HCT116 (cell line): Measurements from ENCODE around the gene TBC1D21. TPM values are rescaled to one million over a fixed set of nuclear protein-coding genes. Genes with fewer than 3 reads are reported as not detected.

Source experiments
- ATAC-seq: fragments of 200-7000 bp; cut with Tn5 transposase; 2 replicates; pipeline ENCODE4 v1.9.1; 2020; ENCODE audit warnings: mild to moderate bottlenecking, moderate library complexity
- BruUV-seq: library from RNA; stranded (reverse); fragments of 400-500 nt; replicated peaks from 2 replicates; lab custom pipeline; 2021; lab: Mats Ljungman, UMichigan
- CTCF ChIA-PET: fragments of 300-600 bp; sonication (Branson Sonifier 250); formaldehyde crosslinking; loops from one replicate; lab custom pipeline; 2021; ENCODE audit warnings: antibody characterized with exemption; lab: Charles Lee
- POLR2A ChIA-PET: fragments of 300-600, 350-600 bp; sonication (Branson Sonifier 250); formaldehyde crosslinking; loops from one replicate; lab custom pipeline; 2021; ENCODE audit warnings: antibody characterized with exemption; lab: Charles Lee
- RAD21 ChIA-PET, 2 experiments: fragments of 300-600 bp; sonication (Branson Sonifier 250); formaldehyde crosslinking; loops; one replicate each; lab custom pipeline; 2023; ENCODE audit warnings: low total read pairs in 2 of 2; ENCODE audit not compliant: uncharacterized antibody in 2 of 2, unreplicated experiment in 2 of 2, low non-redundant PET in 1 of 2; lab: Charles Lee
- DNase-seq: peaks from one replicate; pipeline ENCODE4 v3.0.0-alpha.2; 2010; ENCODE audit warnings: low read depth, low spot score
- H2AFZ ChIP-seq: fragments of 200-600 bp; shearing (Covaris generic), sonication (generic); 2 replicates; pipeline ENCODE4 v1.6.1; 2017; ENCODE audit warnings: low read depth, mixed run types, mixed read lengths, antibody characterized with exemption, low read length; ENCODE audit not compliant: poor library complexity, severe bottlenecking
- H3K27ac ChIP-seq: 2 replicates; pipeline ENCODE4 v1.5.1; 2012; ENCODE audit warnings: low read depth, low read length
- H3K27me3 ChIP-seq: fragments of 200-600 bp; sonication (generic); 2 replicates; pipeline ENCODE4 v1.6.1; 2016; ENCODE audit warnings: mixed run types, low read length, mixed read lengths; ENCODE audit not compliant: insufficient read depth
- H3K36me3 ChIP-seq, 2 experiments: fragments of 200-500 bp in 1 of 2; fragments of 200-600 bp in 1 of 2; sonication (Bioruptor generic) in 1 of 2; sonication (generic) in 1 of 2; 2 replicates each; pipeline versions ENCODE4 v1.5.1 to v1.6.1; 2014 to 2016; ENCODE audit warnings: low read length in 2 of 2, inconsistent platforms in 1 of 2, mixed read lengths in 1 of 2, mixed run types in 1 of 2; ENCODE audit not compliant: insufficient read depth in 2 of 2, control insufficient read depth in 1 of 2
- H3K4me1 ChIP-seq, 2 experiments: fragments of 200-600 bp in 1 of 2; sonication (generic) in 1 of 2; 2 replicates each; pipeline versions ENCODE4 v1.5.1 to v1.6.1; 2012 to 2017; ENCODE audit warnings: low read length in 2 of 2, inconsistent platforms in 1 of 2, mild to moderate bottlenecking in 1 of 2, mixed read lengths in 1 of 2, mixed run types in 1 of 2, moderate library complexity in 1 of 2; ENCODE audit not compliant: insufficient read depth in 2 of 2, control insufficient read depth in 1 of 2
- H3K4me2 ChIP-seq: fragments of 200-600 bp; sonication (generic); 2 replicates; pipeline ENCODE4 v1.6.1; 2017; ENCODE audit warnings: mixed run types, low read length, mixed read lengths
- H3K4me3 ChIP-seq, 2 experiments: fragments of 200-600 bp in 1 of 2; sonication (generic) in 1 of 2; replicated peaks in 1 of 2; 2 replicates each; pipeline ENCODE4 v1.5.1; 2011 to 2016; ENCODE audit warnings: low read length in 2 of 2, control low read depth in 1 of 2, low read depth in 1 of 2, mild to moderate bottlenecking in 1 of 2, mixed read lengths in 1 of 2, mixed run types in 1 of 2
- H3K79me2 ChIP-seq: fragments of 200-600 bp; sonication (generic); 2 replicates; pipeline ENCODE4 v1.6.1; 2017; ENCODE audit warnings: mild to moderate bottlenecking, mixed run types, low read length, moderate library complexity, mixed read lengths; ENCODE audit not compliant: insufficient read depth
- H3K9ac ChIP-seq: fragments of 200-600 bp; sonication (generic); 2 replicates; pipeline ENCODE4 v1.6.1; 2016; ENCODE audit warnings: low read length, mixed read lengths
- H3K9me2 ChIP-seq: fragments of 200-600 bp; sonication (generic), shearing (Covaris generic); 2 replicates; pipeline ENCODE4 v1.6.1; 2017; ENCODE audit warnings: mixed run types, mild to moderate bottlenecking, moderate library complexity; ENCODE audit not compliant: insufficient read depth
- H3K9me3 ChIP-seq, 2 experiments: fragments of 200-500 bp in 1 of 2; fragments of 200-600 bp in 1 of 2; sonication (Bioruptor generic) in 1 of 2; sonication (generic) in 1 of 2; 2 replicates each; pipeline ENCODE4 v1.6.1; 2014 to 2017; ENCODE audit warnings: low read length in 2 of 2, mixed read lengths in 2 of 2, inconsistent platforms in 1 of 2, low read depth in 1 of 2, mild to moderate bottlenecking in 1 of 2, mixed run types in 1 of 2, moderate library complexity in 1 of 2; ENCODE audit not compliant: control insufficient read depth in 1 of 2, insufficient read depth in 1 of 2
- H4K20me1 ChIP-seq: fragments of 200-600 bp; sonication (generic), shearing (Covaris generic); 2 replicates; pipeline ENCODE4 v1.6.1; 2017; ENCODE audit warnings: mixed run types, mild to moderate bottlenecking, moderate library complexity; ENCODE audit not compliant: insufficient read depth
- CEBPB ChIP-seq: IDR thresholded peaks from 2 replicates; pipeline ENCODE4 v1.6.1; 2012; ENCODE audit warnings: low read depth
- EGR1 ChIP-seq: IDR thresholded peaks from 2 replicates; pipeline ENCODE4 v1.6.1; 2012; ENCODE audit warnings: low read depth
- ELF1 ChIP-seq: IDR thresholded peaks from 2 replicates; pipeline ENCODE4 v1.6.1; 2012; ENCODE audit warnings: low read depth, borderline replicate concordance
- EZH2 ChIP-seq: fragments of 200-600 bp; sonication (generic); IDR thresholded peaks from 2 replicates; pipeline ENCODE4 v1.6.1; 2017; ENCODE audit warnings: antibody characterized with exemption, mixed run types
- FOSL1 ChIP-seq: IDR thresholded peaks from 2 replicates; pipeline ENCODE4 v1.6.1; 2012; ENCODE audit warnings: low read depth
- JUND ChIP-seq: IDR thresholded peaks from 2 replicates; pipeline ENCODE4 v1.6.1; 2012
- POLR2A ChIP-seq: IDR thresholded peaks from 2 replicates; pipeline ENCODE4 v1.7.0; 2011; ENCODE audit warnings: borderline replicate concordance; ENCODE audit not compliant: insufficient read depth, insufficient read length; ENCODE audit errors: extremely low read depth
- RAD21 ChIP-seq: IDR thresholded peaks from 2 replicates; pipeline ENCODE4 v1.6.1; 2012; ENCODE audit warnings: low read depth, mild to moderate bottlenecking
- SIN3A ChIP-seq: IDR thresholded peaks from 2 replicates; pipeline ENCODE4 v1.6.1; 2012; ENCODE audit warnings: low read depth
- SRF ChIP-seq: IDR thresholded peaks from 2 replicates; pipeline ENCODE4 v1.6.1; 2012; ENCODE audit warnings: low read depth
- TCF7L2 ChIP-seq: IDR thresholded peaks from 2 replicates; pipeline ENCODE4 v1.7.0; 2011; ENCODE audit warnings: borderline replicate concordance, inconsistent platforms; ENCODE audit not compliant: insufficient read depth, insufficient read length; ENCODE audit errors: extremely low read depth
- ZFX ChIP-seq: fragments of 450-650 bp; IDR thresholded peaks from 2 replicates; pipeline ENCODE4 v1.6.1; 2017
- ZNF274 ChIP-seq: fragments of 200-500 bp; sonication (Bioruptor generic); IDR thresholded peaks from 2 replicates; pipeline ENCODE4 v1.6.1; 2014; ENCODE audit warnings: mild to moderate bottlenecking, low read depth, low read length, inconsistent platforms
- intact Hi-C: fragments of 100-400 bp; cut with micrococcal nuclease; formaldehyde crosslinking; loops from 2 replicates; pipeline ENCODE4 v1.10.0; 2022
- total RNA-seq: library from RNA; stranded (reverse); gene quantifications from one replicate; pipeline ENCODE4 v1.2.1, GENCODE V29; 2021; ENCODE audit not compliant: unreplicated experiment
- TF ChIP-seq, protein P1 (sequence below): IDR thresholded peaks from 2 replicates; pipeline ENCODE4 v1.6.1; 2011; ENCODE audit warnings: mild to moderate bottlenecking, low read length, moderate library complexity; ENCODE audit not compliant: insufficient replicate concordance; ENCODE audit errors: extremely low read depth
- TF ChIP-seq, protein P2 (sequence below): IDR thresholded peaks from 2 replicates; pipeline ENCODE4 v1.6.1; 2012

TBC1D21 gene
- total RNA-seq, 1 experiment from 2014 or later: not detected

DNA sequence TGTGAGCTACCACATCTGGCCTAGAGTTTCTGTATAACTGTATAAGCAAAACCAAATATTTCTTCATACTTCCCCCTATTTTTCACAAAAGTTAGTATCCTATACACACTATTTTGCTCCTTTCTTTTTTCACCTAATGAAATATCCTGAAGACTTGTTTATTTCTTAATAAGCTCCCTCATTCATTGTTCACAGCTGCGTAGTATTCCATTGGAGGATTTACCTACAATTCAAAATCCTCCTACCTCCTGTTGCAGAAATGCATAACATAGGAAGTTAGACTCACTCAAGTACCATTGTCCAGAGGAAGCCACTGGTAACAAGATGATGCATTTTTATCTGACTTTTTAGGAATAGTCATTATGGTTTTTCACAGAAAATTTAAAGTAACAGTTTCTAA is 29.6 kb upstream of the TBC1D21 start (continued):
- TF ChIP-seq, protein P1, sequence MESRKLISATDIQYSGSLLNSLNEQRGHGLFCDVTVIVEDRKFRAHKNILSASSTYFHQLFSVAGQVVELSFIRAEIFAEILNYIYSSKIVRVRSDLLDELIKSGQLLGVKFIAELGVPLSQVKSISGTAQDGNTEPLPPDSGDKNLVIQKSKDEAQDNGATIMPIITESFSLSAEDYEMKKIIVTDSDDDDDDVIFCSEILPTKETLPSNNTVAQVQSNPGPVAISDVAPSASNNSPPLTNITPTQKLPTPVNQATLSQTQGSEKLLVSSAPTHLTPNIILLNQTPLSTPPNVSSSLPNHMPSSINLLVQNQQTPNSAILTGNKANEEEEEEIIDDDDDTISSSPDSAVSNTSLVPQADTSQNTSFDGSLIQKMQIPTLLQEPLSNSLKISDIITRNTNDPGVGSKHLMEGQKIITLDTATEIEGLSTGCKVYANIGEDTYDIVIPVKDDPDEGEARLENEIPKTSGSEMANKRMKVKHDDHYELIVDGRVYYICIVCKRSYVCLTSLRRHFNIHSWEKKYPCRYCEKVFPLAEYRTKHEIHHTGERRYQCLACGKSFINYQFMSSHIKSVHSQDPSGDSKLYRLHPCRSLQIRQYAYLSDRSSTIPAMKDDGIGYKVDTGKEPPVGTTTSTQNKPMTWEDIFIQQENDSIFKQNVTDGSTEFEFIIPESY: no peak
- TF ChIP-seq ZNF274 (no peak), EGR1 (no peak), ELF1 (no peak), FOSL1 (no peak), SRF (no peak), SIN3A (no peak), RAD21 (no peak), EZH2 (no peak)
- TF ChIP-seq, protein P2, sequence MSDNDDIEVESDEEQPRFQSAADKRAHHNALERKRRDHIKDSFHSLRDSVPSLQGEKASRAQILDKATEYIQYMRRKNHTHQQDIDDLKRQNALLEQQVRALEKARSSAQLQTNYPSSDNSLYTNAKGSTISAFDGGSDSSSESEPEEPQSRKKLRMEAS: no peak

DNA sequence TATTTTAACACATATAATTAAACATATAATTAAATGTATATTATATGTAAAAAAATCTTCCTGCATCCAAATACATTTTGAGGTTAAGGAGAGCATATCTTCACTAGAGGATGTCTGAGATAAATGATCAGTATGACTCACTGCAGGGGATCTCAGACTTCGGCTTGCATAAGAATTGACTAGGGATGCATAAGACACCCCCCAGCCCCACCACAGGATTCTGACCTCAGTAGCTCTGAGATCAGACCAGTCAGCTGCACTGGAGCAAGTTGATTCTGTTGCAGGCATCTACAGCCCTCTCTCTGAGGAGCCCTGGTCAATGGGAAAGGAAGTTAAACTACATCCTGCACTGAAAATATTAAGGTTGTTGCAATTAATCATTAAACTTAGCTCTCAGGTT is 29.0 kb upstream of the TBC1D21 start:
- BruUV-seq: no TSS peak
- ATAC-seq: no peak

More for the DNA sequence above, 29.0 kb upstream of the TBC1D21 start:
- RAD21 ChIA-PET: no interaction called here
- Histone ChIP-seq H3K36me3 (no peaks in the 10 kb centered on the region), H3K27ac (no peak overlapping the region), H3K9me2 (no peaks in the 10 kb centered on the region), H3K79me2 (no peaks in the 10 kb centered on the region), H3K9ac (no peak overlapping the region), H3K27me3 (peaks cover 81% of the 10 kb centered on the region), H4K20me1 (no peaks in the 10 kb centered on the region), H3K4me1 (no peaks in the 10 kb centered on the region), H3K4me2 (no peak overlapping the region), H2AFZ (no peak overlapping the region), H3K9me3 (no peaks in the 10 kb centered on the region), H3K4me3 (no peak overlapping the region)
- CTCF ChIA-PET: no interaction called here
- POLR2A ChIA-PET: no interaction called here
- DNase-seq: no peak
- TF ChIP-seq POLR2A: no peak
- TF ChIP-seq JUND: no peak
- TF ChIP-seq, protein P2: no peak
- TF ChIP-seq TCF7L2: no peak
- TF ChIP-seq ZFX: no peak
- TF ChIP-seq CEBPB: no peak
- no peak for TF ChIP-seq SRF
- no peak for TF ChIP-seq EGR1
- TF ChIP-seq ELF1: no peak
- intact Hi-C loops: no loop called here
